GM10847 (cell line): ENCODE results near the gene ZNF556.
A peak's percentile ranks its signal among the peaks of the same experiment; 100 is the strongest.

Experiments used
- POLR2A ChIP-seq: IDR thresholded peaks from 2 replicates; pipeline ENCODE4 v1.6.1; 2011; ENCODE audit not compliant: insufficient read length; ENCODE audit errors: extremely low read depth

The ZNF556 gene

DNA sequence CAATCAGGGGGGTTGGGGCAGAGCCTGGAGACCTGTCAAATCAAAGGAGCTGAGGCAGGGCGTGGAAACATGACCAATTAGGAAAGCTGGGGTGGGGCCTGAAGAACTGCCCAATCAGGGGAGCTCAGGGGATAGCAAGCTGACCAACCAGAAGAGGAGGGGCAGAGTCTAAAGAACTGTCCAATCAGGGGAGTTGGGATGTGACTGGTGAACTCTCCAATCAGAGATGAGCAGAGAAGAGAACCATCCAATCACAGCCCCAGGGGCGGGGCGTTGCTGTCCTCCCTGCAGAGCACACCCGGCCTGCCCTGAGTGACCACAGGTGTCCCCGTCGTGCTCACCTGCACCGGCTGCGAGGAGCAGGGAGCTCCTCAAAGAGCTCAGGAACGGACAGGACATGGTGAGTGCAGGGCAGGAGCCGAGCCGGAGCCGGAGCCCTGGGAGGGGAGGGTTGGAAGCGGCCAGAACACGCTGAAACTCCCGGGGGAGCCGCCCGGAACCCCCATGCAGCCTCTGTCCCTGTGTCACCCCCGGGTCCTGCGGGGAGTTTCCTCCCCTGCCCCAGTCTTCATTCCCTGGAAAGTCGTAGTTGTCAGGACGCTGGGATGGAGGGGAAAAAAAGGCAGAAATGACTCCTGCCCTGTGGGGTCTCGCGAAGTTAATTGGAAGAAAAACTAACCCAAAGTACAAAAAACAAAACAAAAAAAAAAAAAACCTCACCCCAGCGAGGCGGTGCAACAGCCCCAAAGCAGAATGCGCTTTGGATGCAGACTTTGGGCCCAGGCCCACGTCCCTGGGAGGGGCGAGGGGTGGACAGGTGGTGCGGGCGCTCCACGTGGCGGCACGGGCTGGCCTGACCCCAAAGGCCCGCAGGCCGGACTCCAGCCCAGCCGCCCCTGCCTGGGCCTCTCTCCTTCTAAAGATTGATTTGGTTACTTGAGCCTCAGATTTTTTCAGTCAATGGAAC, at the start of gene ZNF556:
Gene ZNF556 (plus strand): TSS at position 311 of the 967 bp plus-strand sequence. CDS start 87 bp downstream, at position 398.
- TF ChIP-seq POLR2A, result no peak

DNA sequence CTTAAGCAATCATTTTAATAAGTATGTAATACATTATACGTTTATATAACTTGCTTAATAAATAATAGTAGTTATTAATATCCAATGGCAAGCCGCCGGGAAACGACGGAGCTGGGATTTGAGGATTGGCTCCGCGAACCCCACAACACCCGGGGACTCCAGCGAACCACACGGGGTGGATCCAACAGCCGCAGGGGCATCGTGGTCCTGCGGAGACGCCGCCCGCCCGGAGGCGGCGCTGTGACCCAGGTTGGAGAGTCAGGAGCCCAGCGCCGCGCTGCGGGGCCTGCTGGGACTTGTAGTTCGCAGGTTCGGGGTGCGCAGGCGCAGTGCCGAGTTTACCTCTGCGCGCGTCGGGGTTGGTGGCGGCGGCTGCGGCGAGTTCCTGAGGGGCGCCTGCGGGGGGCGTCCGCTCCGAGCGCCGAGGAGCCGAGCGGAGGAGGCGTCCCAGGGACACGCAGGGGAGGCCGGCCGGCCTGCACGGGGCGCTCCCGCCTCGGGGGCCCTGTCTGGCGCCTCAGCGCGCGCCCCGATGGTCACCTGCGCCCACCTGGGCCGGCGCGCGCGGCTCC, 47.5 kb upstream of the ZNF556 start, which contains the start of gene ZNF554:
Gene ZNF554 (plus strand): TSS at position 329 of the 572 bp plus-strand sequence. CDS start 204 bp downstream, at position 533.
- TF ChIP-seq POLR2A, result peak; percentile 36

GRCh38 chr19:2820112-2820702, 46.9 kb upstream of the ZNF556 start:
- no peak for TF ChIP-seq POLR2A

GRCh38 chr19:2822846-2823245, 44.3 kb upstream of the ZNF556 start:
- no peak for TF ChIP-seq POLR2A

- TF ChIP-seq POLR2A, result no peak
These were observed 43.5 kb upstream of the ZNF556 start for GRCh38 chr19:2823646-2824045.

DNA sequence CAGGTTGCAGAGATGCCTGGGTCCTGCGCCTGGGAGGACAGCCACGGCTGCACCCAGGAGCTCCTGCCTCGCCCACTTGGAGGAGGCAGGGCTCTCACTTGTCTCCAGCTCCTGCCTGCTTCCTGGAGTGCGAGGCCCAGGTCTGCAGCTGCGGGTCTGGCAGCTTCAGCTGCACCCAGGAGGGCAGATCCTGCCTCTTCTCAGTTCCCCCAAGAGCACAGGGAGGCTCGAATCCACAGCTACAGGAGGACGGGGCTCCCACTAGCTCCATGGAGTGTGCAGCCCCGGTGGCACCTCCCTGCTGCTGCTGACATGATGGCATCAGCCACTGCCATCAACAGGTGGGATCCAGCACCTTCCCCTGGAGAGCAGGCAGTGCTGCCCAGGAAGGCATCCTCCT, 43.0 kb upstream of the ZNF556 start:
- no peak for TF ChIP-seq POLR2A

- no peak for TF ChIP-seq POLR2A
These were observed 40.1 kb upstream of the ZNF556 start for GRCh38 chr19:2827022-2827421.

DNA sequence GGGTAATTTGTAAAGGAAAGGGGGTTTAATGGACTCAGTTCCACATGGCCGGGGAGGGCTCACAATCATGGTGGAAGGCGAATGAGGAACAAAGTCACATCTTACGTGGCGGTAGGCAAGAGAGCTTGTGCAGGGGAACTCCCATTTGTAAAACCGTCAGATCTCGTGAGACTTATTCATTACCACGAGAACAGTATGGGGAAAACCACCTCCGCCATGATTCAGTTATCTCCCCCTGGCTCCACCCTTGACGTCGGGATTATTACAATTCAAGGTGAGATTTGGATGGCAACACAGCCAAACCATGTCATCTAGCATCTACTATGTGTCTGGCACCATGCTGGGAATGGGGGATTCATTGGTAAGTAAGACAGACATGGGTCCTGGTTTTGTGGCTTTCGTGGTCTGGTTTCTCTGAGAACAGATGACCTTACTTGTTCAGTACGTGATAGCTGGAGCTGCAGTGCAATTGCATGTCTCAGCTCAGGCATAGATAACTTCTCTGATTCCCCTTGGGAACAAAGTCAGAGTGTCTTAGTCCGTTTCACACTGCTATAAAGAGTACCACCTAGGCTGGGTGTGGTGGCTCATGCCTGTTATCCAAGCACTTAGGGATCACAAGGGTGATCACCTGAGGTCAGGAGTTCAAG, 39.2 kb upstream of the ZNF556 start:
- no peak for TF ChIP-seq POLR2A

DNA sequence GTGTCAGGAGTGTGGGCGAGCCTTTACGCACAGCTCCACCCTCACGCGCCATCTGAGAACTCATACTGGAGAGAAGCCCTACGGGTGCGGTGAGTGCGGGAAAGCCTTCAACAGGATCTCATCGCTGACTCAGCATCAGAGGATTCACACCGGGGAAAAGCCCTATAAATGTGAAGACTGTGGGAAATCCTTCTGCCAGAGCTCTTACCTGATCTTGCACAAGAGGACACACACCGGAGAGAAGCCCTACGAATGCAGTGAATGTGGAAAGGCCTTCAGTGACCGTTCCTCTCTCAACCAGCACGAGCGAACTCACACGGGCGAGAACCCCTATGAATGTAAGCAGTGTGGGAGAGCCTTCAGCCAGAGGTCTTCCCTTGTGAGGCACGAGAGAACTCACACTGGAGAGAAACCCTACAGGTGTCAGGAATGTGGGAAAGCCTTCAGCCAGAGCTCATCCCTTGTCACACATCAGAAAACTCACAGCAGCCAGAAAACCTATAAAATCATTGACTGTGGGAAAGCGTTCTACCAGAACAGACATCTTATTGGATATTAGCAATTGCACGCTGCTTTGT, 32.8 kb upstream of the ZNF556 start:
- TF ChIP-seq POLR2A, result no peak

- no peak for TF ChIP-seq POLR2A
These were observed 29.7 kb upstream of the ZNF556 start for GRCh38 chr19:2837430-2837829.

DNA sequence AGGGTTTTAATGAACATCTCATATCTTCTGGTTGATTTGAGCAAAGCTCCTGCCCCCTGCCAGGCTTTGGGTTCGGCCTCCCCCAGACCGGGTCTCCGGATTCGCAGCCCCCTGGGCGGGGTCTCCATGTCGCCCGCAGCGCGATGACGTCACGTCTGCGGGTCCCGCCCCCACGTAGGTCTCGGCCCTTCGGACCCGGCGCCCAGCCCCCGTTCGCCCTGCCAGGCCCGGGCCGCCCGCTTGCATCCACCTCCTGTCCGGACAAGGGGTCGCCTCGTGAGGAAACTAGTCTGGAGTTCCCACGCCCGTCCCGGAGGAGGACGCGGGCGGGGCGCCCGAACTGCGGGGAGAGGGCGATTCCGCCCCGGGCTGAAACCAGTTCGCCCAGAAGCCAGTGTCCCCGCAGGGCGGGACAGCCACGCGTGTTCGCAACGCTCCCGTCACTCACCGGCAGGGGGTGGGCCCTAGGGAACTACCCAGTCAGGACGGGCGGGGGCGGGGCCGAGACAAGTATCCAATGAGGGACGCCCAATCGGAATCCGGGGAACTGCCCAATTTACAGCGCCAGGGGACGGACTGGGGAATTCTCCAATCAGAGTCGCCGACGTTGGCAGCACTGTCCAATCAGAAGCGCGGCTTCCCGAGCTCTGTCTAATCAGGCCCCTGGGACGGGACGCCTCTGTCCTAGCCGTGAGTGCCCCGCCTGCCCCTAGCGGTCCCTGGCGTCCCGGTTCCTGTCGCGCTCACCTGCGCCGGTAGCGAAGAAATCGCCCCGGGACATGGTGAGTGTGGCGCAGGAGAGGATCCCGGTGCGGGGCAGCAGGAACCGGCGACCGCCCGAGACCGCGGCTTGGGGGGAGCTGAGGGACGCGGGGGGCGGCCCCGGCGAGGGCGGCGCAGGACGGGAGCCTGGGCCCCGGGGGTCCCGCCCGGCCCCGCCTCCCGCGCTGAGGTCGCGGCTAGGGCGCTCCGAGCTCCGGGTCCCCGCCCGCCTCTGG, 26.0 kb upstream of the ZNF556 start, which contains the start of gene ZNF555:
Gene ZNF555 (plus strand): TSS at position 682 of the 998 bp plus-strand sequence. CDS start 98 bp downstream, at position 780.
- TF ChIP-seq POLR2A, result peak; percentile 46

GRCh38 chr19:2841855-2842574, 25.1 kb upstream of the ZNF556 start:
- no peak for TF ChIP-seq POLR2A

GRCh38 chr19:2845107-2845506, 22.0 kb upstream of the ZNF556 start:
- no peak for TF ChIP-seq POLR2A

DNA sequence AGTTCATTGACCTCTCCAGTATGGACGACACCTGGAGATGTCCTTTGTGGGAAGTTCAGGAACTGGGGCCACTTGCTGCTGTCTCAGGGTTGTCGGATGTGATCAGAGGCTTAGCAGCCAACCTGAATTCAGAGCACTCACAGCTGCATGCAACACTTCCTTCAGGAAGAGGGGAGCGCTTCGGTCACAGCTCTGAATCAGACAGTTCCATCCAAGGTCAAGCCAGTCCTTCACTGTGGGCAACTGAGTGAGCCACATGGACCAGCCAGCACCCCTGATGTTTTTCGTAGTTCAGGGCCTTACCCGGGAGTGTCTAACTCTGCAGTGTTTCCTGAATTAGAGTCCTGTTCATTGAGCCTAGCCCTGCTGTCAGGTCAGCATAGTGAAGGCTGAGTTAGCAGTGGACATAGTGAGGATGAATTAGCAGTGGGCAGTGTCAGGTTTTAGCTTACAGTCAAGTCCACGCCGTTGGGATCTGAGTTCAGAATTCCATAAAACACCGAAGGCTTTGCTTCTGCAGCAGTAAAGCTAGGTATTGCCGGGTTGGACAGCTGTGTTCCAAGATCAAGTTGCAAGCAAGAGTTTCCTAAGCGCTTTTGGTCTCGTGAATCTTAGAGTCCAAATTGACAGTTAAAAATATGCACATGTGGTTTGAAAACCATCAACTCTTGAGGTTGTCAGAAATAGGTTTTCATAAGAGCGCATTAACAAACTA, 20.8 kb upstream of the ZNF556 start:
- TF ChIP-seq POLR2A, result no peak
